ENCODE results near the gene ABCB9. TPM values are rescaled to one million over a fixed set of nuclear protein-coding genes. Genes with fewer than 3 reads are reported as not detected.

The ABCB9 gene
- total RNA-seq, 1 donor from 2014 or later = 4.1 TPM

DNA sequence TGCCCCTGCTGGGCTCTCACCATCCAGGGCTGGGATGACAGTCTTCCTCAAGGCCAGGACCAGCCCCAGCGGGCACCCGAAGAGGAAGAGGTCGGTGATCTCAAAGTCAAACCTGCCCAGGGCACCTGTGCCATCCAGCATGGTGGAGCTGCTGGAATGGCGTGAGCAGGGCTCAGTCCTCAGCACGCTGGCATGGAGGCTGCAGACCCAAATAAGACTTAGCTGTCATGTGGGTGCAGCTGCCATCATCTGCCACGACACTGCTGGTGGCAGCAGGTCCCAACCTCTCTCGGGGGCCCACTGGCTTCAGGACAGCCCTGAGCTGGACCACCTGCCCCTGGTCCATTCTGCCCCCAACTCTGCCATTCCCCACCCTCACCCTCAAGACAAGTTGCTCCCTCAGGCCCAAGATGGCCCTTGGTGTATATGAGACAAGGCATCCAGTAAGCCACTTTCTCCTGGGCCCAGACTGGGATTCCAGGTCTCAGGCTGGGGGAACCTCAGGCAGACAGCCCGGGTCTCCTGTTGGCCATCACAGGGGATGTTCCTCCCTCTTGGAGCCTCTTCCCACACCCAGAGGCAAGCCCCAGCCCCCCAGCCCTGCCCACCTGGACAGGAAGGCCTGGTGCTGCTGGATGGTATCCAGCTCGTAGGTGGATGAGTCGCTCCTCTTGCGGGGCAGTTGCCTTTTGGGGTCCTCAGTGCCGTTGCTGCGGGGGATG lies 28.7 kb upstream of the ABCB9 start:
- DNase-seq = no peak

DNA sequence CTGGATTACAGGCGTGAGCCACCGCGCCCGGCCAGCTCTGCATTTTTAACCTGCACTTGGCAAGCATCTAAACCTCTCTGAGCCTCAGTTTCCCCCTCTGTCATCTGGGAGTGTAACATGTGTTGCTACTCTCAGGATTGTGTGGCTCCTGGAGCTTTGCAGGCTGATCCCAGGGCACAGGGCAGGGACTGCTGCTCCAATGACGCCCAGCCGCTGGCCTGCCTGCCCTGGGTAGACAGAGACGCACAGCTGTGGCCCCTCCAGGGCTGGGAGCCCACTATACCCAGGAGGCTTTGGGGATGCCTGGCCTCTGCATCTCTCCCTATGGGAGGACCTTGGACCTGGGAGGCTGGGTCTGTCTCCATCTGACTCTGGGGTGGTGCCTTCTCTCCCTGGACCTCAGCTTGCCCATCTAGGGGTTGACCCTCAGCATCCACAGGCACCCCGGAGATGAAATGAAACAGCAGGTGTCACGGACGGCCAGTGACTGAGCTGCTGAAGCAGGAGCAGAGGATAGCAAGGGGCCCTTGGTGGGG lies 27.9 kb upstream of the ABCB9 start:
- DNase-seq = no peak

DNA sequence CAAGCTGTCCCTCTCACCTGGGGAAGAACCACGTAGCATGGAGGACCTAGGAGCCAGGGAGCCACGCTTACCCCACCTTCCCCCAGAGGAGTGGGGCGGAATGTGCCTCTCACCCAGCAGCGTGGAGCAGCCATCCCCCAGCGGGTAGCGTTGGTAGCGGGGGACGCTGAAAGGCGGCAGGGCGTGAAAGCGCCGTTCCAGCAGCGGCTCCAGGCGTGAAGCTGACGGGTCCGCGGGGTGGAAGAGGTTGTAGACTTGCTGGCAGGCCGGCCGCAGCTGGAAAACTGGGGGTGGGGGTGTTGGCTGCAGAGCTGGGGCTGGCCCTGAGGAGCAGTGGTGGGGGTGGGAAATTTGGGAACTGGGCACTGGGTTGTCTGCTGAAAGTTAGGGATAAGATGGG lies 26.1 kb upstream of the ABCB9 start:
- DNase-seq = no peak

- no peak for DNase-seq
Observed at GRCh38 chr12:122991623-122992275, 25.5 kb upstream of the ABCB9 start.

DNA sequence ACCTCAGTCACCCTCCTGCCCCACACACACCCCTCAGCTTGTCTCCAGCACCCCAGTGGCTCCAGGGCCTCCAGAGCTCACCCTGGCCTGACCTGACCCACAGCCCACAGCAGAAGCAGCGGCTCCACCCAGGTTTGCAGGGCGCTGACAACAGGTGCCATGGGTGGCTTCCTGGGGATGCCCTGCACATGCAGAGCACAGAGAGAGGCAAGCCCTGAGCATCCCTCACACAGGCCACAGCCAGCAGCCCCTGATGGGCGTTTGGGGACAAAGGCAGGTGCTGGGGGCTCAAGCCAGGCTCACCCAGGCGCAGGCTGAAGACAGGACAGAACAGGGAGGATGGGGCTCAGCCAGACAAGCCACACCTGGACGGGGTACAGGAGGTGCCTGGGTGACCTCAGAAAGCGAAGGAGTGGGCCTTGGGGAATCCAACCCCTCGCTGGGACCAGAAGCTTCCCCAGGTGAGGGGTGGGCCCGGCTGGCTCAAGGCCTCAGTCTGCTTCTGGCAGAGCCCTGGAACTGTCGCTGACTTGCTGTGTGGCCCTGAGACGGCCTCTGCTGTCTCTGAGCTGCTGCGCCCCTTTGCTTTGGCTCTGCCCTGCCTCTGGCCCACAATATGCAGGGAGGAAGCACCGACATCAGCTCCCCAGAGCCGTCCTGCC lies 24.8 kb upstream of the ABCB9 start:
- DNase-seq = no peak

DNA sequence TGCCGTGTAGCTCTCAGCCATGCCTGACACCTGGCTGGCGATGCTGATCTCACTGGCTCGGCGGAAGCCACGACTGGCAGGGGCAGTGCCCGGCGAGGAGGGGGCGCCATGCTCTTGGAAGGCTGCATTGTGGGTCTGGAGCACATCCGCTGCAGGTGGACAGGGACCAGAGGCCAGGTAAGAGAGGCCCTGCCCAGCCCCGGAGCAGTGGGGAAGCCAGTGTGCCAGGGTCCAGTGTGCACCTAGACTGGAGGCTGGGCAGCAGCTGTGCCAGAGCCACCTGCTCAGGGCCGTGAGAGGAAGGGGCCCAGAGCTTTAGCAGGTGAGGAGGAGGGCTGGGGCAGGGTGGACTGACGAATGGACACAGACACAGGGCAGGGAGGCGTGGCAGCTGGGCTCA lies 24.3 kb upstream of the ABCB9 start:
- no peak for DNase-seq

DNA sequence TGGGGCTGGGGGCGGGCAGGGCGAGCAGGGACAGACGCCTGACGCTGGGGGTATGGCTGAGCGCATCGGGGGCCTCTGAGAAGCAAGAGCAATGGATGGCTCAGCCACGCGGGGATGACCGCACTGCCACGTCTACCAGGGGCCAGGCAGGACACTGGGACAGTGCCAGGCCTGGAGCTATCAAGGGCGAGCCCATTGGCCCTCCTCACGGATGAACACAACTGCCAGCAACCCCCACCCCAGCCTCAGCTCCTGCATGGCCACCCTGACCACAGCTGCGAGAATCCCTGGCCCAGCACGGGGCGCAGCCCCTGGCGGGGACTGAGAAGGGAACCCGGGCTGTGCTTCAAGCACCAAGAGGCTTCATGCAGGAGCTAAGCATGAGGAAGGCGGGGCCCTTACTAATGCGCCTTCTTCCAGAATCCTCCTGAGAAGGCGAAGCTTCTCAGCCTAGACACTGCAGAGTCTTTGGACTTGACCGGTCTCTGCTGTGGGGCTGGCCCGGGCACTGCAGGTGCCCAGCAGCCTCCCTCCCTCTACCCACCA lies 23.7 kb upstream of the ABCB9 start:
- no peak for DNase-seq

GRCh38 chr12:122989225-122989839 lies 23.1 kb upstream of the ABCB9 start:
- DNase-seq = no peak

GRCh38 chr12:122988612-122989212 lies 22.4 kb upstream of the ABCB9 start:
- no peak for DNase-seq

GRCh38 chr12:122988036-122988435 lies 21.8 kb upstream of the ABCB9 start:
- DNase-seq = no peak

- no peak for DNase-seq
Observed at GRCh38 chr12:122987086-122987951, 21.1 kb upstream of the ABCB9 start.

DNA sequence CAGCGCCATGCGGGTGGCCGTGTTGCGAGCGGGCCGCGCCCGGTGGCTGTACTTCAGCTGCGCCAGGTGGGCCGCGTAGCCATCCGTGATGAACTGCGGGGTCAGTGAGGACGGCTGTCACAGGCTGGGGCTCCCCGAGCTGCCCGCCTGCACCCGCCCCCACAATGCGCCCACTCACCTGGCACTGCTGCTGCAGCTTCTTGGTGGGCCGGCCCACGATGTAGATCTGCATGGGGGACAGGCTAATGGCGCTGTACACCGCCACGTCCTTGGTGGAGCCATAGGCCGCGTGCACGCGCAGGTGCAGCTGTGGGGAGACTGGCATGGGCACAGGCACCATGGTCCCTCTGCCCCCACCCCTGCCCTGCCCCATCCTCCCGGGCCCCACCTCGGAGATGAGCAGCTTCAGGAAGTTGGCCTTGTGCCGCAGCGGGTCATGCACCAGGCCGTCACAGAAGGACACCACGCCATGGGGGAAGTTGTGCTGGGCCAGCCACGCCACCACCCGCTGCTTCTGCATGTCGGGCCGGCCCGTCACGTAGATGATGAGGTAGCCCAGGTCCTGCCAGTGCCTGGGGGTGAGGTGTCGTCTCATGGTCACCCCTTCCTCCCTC lies 20.1 kb upstream of the ABCB9 start:
- no peak for DNase-seq

- DNase-seq = no peak
Observed at GRCh38 chr12:122985338-122986257, 19.3 kb upstream of the ABCB9 start.

DNA sequence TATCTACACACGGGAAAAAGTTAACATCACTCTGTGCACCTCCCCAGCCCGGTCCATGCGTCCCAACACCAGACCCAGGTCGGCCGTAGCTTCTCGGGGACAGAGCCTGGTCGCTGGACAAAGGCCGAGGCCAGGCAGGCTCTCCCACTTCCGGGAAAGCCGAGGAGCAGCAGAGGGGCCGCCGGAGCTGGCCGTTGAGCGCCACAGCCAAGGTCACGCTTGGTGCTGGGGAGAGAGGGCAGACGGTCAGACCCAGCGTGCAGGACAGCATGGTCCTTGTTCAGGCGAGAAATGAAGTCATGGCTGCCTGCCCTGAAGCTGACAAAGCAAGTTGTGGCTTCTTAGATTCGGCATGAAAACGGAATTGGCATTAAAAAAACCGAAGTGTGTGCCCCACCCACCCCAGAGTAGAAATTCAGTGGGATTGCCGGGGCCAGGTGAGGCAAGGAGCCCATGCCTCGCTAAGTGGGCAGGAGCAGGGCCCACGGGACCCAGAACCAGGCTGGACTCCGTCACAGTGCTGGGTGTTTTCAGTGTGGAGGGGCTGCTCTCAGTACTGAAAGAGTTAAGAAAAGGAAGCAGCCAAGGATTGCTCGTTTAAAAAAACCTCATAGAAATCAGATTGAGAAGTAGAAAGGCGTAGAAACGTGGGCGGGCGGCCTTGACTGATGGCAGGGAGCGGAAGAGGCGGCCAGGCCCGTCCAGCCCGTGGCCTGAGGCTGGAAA lies 18.5 kb upstream of the ABCB9 start:
- peak; percentile 31 for DNase-seq

- DNase-seq = no peak
Observed at GRCh38 chr12:122983789-122984515, 17.7 kb upstream of the ABCB9 start.

GRCh38 chr12:122982963-122983788 lies 16.9 kb upstream of the ABCB9 start:
- no peak for DNase-seq

GRCh38 chr12:122982477-122982815 lies 16.2 kb upstream of the ABCB9 start:
- no peak for DNase-seq
